Right lobe of liver (tissue), 6 donors: ENCODE results near the gene MRC2. TPM values are rescaled to one million over a fixed set of nuclear protein-coding genes. Genes with fewer than 3 reads are reported as not detected.

Experiments
- ATAC-seq, 4 donors: fragments of 200-7000 bp; cut with Tn5 transposase; one replicate each; pipeline ENCODE4 v1.9.1; 2020; ENCODE audit warnings: mild to moderate bottlenecking in 4 of 4, moderate library complexity in 4 of 4
- DNase-seq, 3 donors: peaks; one replicate each; pipeline ENCODE4 v3.0.0-alpha.2; 2020
- H3K27ac ChIP-seq, 3 donors: fragments of 200-600 bp; one replicate each; pipeline ENCODE4 v1.8.0; 2022
- H3K27me3 ChIP-seq, 2 donors: fragments of 200-600 bp; one replicate each; pipeline ENCODE4 v1.8.0; 2022
- H3K36me3 ChIP-seq, 4 donors: fragments of 200-600 bp; sonication (generic) in 1 of 4; one replicate each; pipeline versions ENCODE4 v1.5.1 to v1.8.0; 2017 to 2022; ENCODE audit warnings: control low read depth in 1 of 4
- H3K4me1 ChIP-seq, 4 donors: fragments of 200-600 bp; sonication (generic) in 1 of 4; one replicate each; pipeline versions ENCODE4 v1.5.1 to v1.8.0; 2017 to 2022; ENCODE audit warnings: control low read depth in 1 of 4
- H3K4me3 ChIP-seq, 3 donors: fragments of 200-600 bp; one replicate each; pipeline ENCODE4 v1.8.0; 2022
- H3K9me3 ChIP-seq, 4 donors: fragments of 200-600 bp; sonication (generic) in 1 of 4; one replicate each; pipeline versions ENCODE4 v1.5.1 to v1.8.0; 2017 to 2022; ENCODE audit warnings: control low read depth in 1 of 4
- POLR2A ChIP-seq: fragments of 450-650 bp; IDR thresholded peaks from one replicate; pipeline ENCODE4 v1.6.1; 2017; ENCODE audit warnings: antibody characterized with exemption, mild to moderate bottlenecking
- WGBS: methylation state at CpG from one replicate; pipeline ENCODE4 v1.1.6; 2018; ENCODE audit warnings: low coverage, low lambda C conversion rate; ENCODE audit not compliant: insufficient coverage; ENCODE audit errors: missing lambda C conversion rate; 5-methylcytosine and 5-hydroxymethylcytosine counted together
- intact Hi-C, 2 donors: fragments of 100-400 bp; cut with DNase I; formaldehyde crosslinking; loops; one replicate each; pipeline versions ENCODE4 v1.11.2 to v1.14.1; 2022
- total RNA-seq, 6 experiments: library from RNA; depleted of rRNA in 2 of 6; stranded (reverse); fragments of >200 nt in 2 of 6; fragmentation: NEBNext Ultra II Directional in 3 of 6; extraction: Animal tissue kit (Norgen Biotek cat#: 25700) in 3 of 6; gene quantifications; one replicate each; pipeline versions ENCODE4 v1.1.0 to v1.2.4, GENCODE V29; 2016 to 2023
- TF ChIP-seq, protein P1 (sequence below), 4 donors: fragments of 200-600 bp in 3 of 4; fragments of 450-650 bp in 1 of 4; IDR thresholded peaks; one replicate each; pipeline versions ENCODE4 v1.5.1 to v1.8.0; 2016 to 2022; ENCODE audit warnings: antibody characterized with exemption in 4 of 4, mild to moderate bottlenecking in 2 of 4
- donor health status: DM: no; HTN: yes; CAD: no.
- donor health status: DM: no; HTN: no; CAD: no.
- donor health status: DM: no; HTN: no; CAD: no.
- donor health status: DM: no; HTN: yes; CAD: no.
- donor health status: DM: no; HTN: yes; CAD: no.

MRC2 gene
- total RNA-seq, 6 experiments from 2014 or later, result 1.7 to 7.4 (median 3.8) TPM

GRCh38 chr17:62592341-62593099 is 35.0 kb upstream of the MRC2 start:
- no peak overlapping the region for H3K4me3 ChIP-seq
- TF ChIP-seq POLR2A, result no peak
- TF ChIP-seq, protein P1, sequence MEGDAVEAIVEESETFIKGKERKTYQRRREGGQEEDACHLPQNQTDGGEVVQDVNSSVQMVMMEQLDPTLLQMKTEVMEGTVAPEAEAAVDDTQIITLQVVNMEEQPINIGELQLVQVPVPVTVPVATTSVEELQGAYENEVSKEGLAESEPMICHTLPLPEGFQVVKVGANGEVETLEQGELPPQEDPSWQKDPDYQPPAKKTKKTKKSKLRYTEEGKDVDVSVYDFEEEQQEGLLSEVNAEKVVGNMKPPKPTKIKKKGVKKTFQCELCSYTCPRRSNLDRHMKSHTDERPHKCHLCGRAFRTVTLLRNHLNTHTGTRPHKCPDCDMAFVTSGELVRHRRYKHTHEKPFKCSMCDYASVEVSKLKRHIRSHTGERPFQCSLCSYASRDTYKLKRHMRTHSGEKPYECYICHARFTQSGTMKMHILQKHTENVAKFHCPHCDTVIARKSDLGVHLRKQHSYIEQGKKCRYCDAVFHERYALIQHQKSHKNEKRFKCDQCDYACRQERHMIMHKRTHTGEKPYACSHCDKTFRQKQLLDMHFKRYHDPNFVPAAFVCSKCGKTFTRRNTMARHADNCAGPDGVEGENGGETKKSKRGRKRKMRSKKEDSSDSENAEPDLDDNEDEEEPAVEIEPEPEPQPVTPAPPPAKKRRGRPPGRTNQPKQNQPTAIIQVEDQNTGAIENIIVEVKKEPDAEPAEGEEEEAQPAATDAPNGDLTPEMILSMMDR (IDR thresholded peaks at IDR 0.05), result no peak
- 84% methylated on average over 7 of the region's 9 CpGs for WGBS
- DNase-seq, result no peak
- no peaks in the 10 kb centered on the region for H3K27me3 ChIP-seq
- no peak for ATAC-seq
- H3K4me1 ChIP-seq, result peaks cover 0 to 7% (median 3%) of the 10 kb centered on the region in 4 donors
- no peak overlapping the region for H3K27ac ChIP-seq
- peaks cover 0 to 3% (median 0%) of the 10 kb centered on the region in 4 donors for H3K9me3 ChIP-seq
- intact Hi-C loops, result no loop called here
- H3K36me3 ChIP-seq, result peaks cover 0 to 12% (median 0%) of the 10 kb centered on the region in 4 donors

DNA sequence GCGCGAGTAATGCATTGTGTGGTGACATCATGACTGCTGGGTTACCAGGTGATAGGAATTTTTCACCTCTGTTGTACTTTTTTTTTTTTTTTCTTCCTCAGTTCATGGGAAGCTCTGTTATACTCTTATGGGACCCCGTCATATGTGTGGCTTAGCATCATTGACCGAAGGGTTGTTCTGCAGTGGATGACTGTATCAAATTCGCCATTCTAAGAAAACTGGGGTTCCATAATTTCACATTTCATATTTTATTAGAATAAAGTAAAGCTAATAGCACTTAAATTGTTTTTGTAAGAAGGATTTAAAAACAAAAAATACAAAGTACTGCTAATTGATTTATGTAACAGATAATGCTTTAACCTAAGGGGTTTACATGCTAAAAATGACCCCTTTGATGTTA is 32.0 kb upstream of the MRC2 start:
- Histone ChIP-seq H3K27me3 (no peaks in the 10 kb centered on the region), H3K4me3 (no peak overlapping the region), H3K9me3 (no peaks in the 10 kb centered on the region), H3K36me3 (peaks cover 0 to 21% (median 0%) of the 10 kb centered on the region in 4 donors), H3K27ac (no peak overlapping the region), H3K4me1 (peaks cover 0 to 14% (median 5%) of the 10 kb centered on the region in 4 donors)
- no peak for DNase-seq
- intact Hi-C loops, result no loop called here
- WGBS, result 98% methylated on average over 5 of the region's 5 CpGs
- TF ChIP-seq, protein P1 (IDR thresholded peaks at IDR 0.05), result no peak
- TF ChIP-seq POLR2A, result no peak
- no peak for ATAC-seq

DNA sequence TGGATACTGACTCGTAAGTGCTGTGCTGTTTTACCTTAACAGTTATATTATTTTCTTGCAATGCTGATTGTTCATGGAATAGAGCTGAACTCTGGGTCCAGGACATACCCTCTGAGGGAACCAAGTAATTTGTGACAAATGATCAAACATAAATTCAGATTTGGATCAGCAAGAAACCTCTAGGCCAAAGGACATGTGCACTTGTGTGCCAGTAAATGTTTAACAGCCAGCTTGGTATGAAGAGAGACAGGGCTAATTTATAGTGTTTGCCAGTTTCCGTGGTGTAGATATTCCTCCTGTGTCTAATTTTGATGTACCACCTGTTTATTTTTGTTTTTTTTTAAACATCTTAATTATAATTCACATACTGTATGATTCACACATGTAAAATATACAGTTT is 30.8 kb upstream of the MRC2 start:
- no peak for DNase-seq
- WGBS, result 43% methylated on average over 2 of the region's 2 CpGs
- peaks cover 0 to 25% (median 1%) of the 10 kb centered on the region in 4 donors for H3K36me3 ChIP-seq
- intact Hi-C loops, result no loop called here
- TF ChIP-seq POLR2A, result no peak
- TF ChIP-seq, protein P1 (IDR thresholded peaks at IDR 0.05), result no peak
- H3K27ac ChIP-seq, result peak overlapping the region in 1 of 3 donors; percentile 35
- no peaks in the 10 kb centered on the region for H3K27me3 ChIP-seq
- no peaks in the 10 kb centered on the region for H3K9me3 ChIP-seq
- peak; percentile 31 to 64 (median 52) for ATAC-seq
- H3K4me3 ChIP-seq, result no peak overlapping the region
- peaks cover 0 to 18% (median 5%) of the 10 kb centered on the region in 4 donors for H3K4me1 ChIP-seq

- Histone ChIP-seq H3K4me3 (no peak overlapping the region), H3K27me3 (no peaks in the 10 kb centered on the region), H3K27ac (peak overlapping the region in 2 of 3 donors; percentile 35 to 64), H3K9me3 (no peaks in the 10 kb centered on the region), H3K36me3 (peaks cover 0 to 30% (median 1%) of the 10 kb centered on the region in 4 donors), H3K4me1 (peaks cover 0 to 19% (median 5%) of the 10 kb centered on the region in 4 donors)
- DNase-seq, result no peak
- WGBS, result 38% methylated on average over 2 of the region's 2 CpGs
- TF ChIP-seq, protein P1 (IDR thresholded peaks at IDR 0.05), result no peak
- no peak for TF ChIP-seq POLR2A
- intact Hi-C loops, result no loop called here
- ATAC-seq, result peak in 1 of 4 donors; percentile 6
Observed at GRCh38 chr17:62597150-62597549, 30.3 kb upstream of the MRC2 start.
